Measurements from ENCODE around the gene SORL1. TPM values are rescaled to one million over a fixed set of nuclear protein-coding genes. Genes with fewer than 3 reads are reported as not detected.
"Not testable (repeated sequence)": the region's sequence is repeated elsewhere in the genome, so short reads cannot be mapped to it uniquely, and the experiment has no call there.

SORL1 gene
- total RNA-seq, 2 experiments from 2014 or later, result 47.5 to 47.9 TPM

DNA sequence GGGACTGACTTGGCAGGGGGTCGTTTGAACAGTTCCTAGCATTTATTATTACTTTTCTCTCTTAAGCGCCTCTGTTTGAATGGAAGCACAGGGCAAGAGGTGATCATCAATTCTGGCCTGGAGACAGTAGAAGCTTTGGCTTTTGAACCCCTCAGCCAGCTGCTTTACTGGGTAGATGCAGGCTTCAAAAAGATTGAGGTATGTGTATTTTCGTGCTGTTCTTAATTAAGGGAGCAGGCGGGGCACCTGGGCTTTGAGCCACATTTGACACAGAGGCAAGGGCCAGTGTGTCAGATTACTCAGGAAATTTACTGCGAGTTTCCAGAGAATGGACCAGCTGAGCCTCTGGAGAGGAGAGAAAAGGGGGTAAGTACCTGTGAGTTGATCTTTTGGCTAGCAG lies 103.0 kb downstream of the SORL1 start:
- peaks cover 42% of the 10 kb centered on the region for H3K36me3 Mint-ChIP-seq
- no peak overlapping the region for H3K4me3 Mint-ChIP-seq
- H3K4me1 Mint-ChIP-seq, result peaks cover 29% of the 10 kb centered on the region
- H3K27me3 Mint-ChIP-seq, result no peaks in the 10 kb centered on the region
- DNase-seq, result no peak
- no peaks in the 10 kb centered on the region for H3K9me3 Mint-ChIP-seq
- no peak overlapping the region for H3K27ac Mint-ChIP-seq

DNA sequence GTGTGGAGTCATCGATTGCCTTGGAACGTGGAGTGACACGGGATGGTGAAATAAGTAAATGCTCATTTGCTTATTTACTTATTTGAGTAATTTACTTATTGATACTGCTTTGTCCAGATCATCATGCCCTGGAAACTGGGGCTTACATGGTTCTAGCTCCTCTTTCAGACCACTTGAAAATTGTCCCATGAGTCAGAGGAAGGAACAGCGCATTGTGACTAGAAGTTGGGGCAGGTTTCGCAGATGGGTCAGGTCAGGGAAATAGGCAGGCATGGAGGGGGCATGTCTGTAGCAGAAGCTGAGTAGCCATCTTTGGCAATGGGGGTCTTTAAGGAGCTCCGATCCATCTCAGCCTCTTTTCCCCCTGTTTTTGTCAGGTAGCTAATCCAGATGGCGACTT lies 104.8 kb downstream of the SORL1 start:
- Mint-ChIP-seq H3K27me3 (no peaks in the 10 kb centered on the region), H3K36me3 (peaks cover 42% of the 10 kb centered on the region), H3K9me3 (no peaks in the 10 kb centered on the region), H3K4me3 (no peak overlapping the region), H3K4me1 (peaks cover 38% of the 10 kb centered on the region), H3K27ac (peak overlapping the region; percentile 62)
- no peak for DNase-seq

DNA sequence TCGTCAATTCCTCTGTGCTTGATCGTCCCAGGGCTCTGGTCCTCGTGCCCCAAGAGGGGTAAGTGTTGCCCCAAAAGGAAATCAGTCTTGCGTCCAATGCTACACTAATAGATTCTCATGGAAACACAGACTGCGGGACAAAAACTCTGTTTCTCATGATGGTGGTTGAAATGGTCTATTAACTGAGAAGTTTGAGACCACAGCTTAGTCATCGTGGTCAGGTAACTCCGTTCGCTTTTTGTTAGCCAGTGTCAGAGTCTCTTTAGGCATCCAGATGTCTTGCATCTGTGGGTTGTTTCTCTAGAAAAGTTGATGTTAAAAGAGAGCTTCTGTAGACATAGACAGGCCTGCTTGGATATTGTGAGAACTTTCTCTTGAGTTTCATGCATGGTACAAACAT lies 105.2 kb downstream of the SORL1 start:
- peaks cover 43% of the 10 kb centered on the region for H3K36me3 Mint-ChIP-seq
- no peaks in the 10 kb centered on the region for H3K9me3 Mint-ChIP-seq
- no peaks in the 10 kb centered on the region for H3K27me3 Mint-ChIP-seq
- no peak overlapping the region for H3K4me3 Mint-ChIP-seq
- peaks cover 42% of the 10 kb centered on the region for H3K4me1 Mint-ChIP-seq
- peak overlapping the region; percentile 62 for H3K27ac Mint-ChIP-seq
- peak; percentile 16 for DNase-seq

DNA sequence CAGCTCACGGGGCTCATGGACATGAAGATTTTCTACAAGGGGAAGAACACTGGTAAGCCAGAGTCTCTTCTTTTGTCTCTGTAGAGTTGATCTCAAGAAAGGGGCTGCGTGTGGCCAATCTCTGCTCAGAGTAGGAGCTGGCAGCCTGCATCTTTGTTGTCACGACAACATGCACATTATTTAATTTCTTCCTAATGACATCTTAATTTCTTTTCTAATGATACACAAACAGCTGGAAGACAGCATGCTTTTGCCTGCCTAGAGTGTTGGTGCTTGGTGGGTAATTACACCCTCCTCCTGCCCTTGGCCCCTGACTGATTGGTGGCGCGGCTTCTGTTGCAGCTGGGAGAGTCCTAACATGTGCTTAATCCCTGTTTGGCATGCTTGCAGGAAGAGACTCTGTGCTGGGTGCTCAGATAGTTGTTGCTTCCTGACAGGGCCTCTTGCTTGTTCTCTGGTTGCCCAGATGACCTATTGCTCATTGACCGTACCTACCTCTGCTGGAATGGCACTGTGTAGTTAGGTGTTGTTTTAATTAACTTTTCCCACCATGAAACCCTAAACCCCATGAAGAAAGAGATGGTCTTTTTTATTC lies 107.6 kb downstream of the SORL1 start:
- no peak overlapping the region for H3K27ac Mint-ChIP-seq

DNA sequence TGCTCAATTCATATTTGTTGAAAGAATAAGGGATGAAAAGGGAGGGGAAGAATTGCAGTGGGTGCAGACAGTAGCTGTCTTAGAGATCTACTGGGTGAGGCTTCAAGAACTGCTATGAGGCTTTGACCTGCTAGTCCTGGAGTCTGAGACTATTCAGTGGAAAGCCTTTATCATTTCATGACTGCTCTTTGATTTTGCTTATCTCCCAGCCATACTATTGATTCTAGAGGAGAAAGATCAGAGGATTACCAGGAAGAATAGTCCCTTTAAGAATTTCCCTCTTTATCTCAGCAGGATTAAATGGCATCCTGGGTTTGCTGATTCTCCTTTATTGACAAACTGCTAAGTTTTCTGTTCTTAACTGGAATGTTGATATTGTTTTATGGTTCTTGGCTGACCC lies 108.1 kb downstream of the SORL1 start:
- H3K4me1 Mint-ChIP-seq, result peaks cover 61% of the 10 kb centered on the region
- H3K9me3 Mint-ChIP-seq, result no peaks in the 10 kb centered on the region
- H3K36me3 Mint-ChIP-seq, result peaks cover 46% of the 10 kb centered on the region
- H3K27ac Mint-ChIP-seq, result no peak overlapping the region
- H3K27me3 Mint-ChIP-seq, result no peaks in the 10 kb centered on the region
- no peak for DNase-seq
- no peak overlapping the region for H3K4me3 Mint-ChIP-seq

More for the DNA sequence above, 107.6 kb downstream of the SORL1 start:
- no peak for DNase-seq
- H3K9me3 Mint-ChIP-seq, result no peaks in the 10 kb centered on the region
- H3K4me3 Mint-ChIP-seq, result no peak overlapping the region
- peaks cover 61% of the 10 kb centered on the region for H3K4me1 Mint-ChIP-seq
- H3K36me3 Mint-ChIP-seq, result peaks cover 46% of the 10 kb centered on the region
- H3K27me3 Mint-ChIP-seq, result no peaks in the 10 kb centered on the region

DNA sequence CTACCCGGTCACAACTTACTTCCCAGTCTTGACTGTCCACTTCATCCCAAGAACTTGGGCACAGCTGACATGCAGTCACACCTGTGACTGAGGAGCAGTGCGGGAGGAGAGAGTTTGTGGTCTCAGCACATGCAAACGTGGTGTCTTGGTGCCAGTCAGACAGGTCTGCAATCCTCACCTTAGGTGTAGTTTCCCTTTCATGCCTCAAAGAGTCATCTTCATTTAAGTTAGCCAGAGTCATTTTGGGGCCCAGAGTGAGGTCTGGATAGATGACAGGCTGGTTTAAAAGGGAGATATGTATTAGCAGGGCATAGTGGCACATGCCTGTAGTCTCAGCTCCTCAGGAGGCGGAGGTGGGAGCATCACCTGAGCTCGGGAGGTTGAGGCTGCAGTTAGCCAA lies 109.1 kb downstream of the SORL1 start:
- H3K27ac Mint-ChIP-seq, result no peak overlapping the region
- H3K36me3 Mint-ChIP-seq, result peaks cover 40% of the 10 kb centered on the region
- no peaks in the 10 kb centered on the region for H3K9me3 Mint-ChIP-seq
- peaks cover 59% of the 10 kb centered on the region for H3K4me1 Mint-ChIP-seq
- DNase-seq, result no peak
- no peaks in the 10 kb centered on the region for H3K27me3 Mint-ChIP-seq
- no peak overlapping the region for H3K4me3 Mint-ChIP-seq

DNA sequence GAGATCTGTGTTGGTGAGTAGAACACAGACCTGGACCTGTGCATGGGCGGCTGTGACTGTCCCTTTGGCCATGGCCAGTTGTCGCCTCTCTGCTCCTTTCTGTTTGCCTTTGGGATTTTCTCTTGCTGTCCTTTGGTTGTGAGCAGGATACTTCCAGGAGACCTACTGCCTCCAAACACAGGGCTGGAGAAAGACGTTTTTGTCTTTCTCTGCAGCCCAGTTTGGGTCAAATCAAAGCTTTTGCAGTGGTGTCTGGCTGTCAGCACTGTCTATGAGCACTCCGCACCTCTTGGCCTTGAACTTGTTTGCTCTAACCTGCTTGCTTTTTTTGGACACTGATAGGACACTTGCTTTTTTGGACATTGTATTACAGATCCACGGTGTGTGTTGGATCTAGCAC lies 109.6 kb downstream of the SORL1 start:
- no peak for DNase-seq
- Mint-ChIP-seq H3K27me3 (no peaks in the 10 kb centered on the region), H3K4me1 (peaks cover 55% of the 10 kb centered on the region), H3K9me3 (no peaks in the 10 kb centered on the region), H3K4me3 (no peak overlapping the region), H3K36me3 (peaks cover 36% of the 10 kb centered on the region), H3K27ac (no peak overlapping the region)

DNA sequence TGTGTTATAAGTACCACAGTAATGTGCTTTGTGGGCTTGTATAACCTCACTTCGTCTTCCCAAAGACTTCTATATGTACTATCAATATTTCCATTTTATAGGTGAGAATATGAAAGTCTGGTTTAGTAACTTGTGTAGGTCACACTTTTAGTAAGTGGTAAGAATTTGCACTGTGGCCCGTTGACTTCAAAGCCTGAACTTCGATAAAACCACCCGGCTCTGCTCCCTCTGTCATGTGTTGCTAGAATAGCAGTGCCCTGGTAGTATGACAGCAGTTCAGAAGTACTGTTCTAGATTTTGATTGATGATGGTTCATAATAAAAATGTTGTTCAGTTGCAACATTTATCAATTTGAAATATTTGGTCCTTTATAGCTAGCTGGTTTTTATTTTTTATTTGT lies 110.9 kb downstream of the SORL1 start:
- Mint-ChIP-seq H3K4me1 (peaks cover 52% of the 10 kb centered on the region), H3K27me3 (no peaks in the 10 kb centered on the region), H3K36me3 (peaks cover 34% of the 10 kb centered on the region), H3K4me3 (no peak overlapping the region), H3K27ac (peak overlapping the region; percentile 42), H3K9me3 (no peaks in the 10 kb centered on the region)
- peak; percentile 46 for DNase-seq

DNA sequence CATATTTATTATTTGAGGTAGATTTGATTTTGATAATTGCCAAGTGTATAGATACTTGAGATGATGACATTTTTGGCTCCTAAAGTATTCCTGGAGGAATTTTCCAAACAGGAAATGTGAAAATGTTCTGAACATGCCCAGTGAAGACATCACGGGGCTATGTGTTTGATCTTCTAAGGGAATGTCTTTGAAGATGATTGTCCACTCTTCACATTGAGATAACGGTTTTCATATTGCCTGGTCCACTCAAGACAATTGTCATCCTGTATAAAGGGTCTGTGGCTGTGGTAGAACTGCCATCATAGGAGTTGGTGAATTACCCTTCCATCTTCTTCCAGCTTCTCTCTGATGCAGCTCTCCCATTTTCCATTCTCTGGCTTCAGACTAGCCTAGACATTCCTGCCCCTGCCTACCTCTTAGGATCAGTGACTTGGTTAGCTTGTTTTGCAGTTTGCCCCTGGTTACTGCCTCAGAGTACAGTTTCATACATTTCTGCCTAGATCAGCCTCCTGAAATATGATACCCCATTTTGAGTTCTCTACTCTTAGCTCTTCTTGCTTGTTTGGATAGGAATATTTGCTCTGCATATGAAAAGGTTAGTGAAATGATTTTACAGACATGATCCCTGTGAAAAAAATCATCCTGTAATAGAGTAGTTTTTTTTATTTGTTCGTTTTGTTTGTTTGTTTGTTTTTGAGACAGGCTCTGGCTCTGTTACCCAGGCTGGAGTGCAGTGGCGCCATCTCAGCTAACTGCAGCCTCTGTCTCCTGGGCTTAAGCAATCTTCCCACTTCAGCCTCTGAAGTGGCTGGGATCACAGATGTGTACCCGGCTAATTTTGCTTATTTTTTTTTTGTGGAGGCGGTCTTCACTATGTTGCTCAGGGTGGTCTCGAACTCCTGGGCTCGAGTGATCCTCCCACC lies 112.0 kb downstream of the SORL1 start:
- no peaks in the 10 kb centered on the region for H3K27me3 Mint-ChIP-seq
- H3K27ac Mint-ChIP-seq, result peak overlapping the region; percentile 67
- peaks cover 29% of the 10 kb centered on the region for H3K36me3 Mint-ChIP-seq
- peaks cover 49% of the 10 kb centered on the region for H3K4me1 Mint-ChIP-seq
- H3K4me3 Mint-ChIP-seq, result no peak overlapping the region
- no peak for DNase-seq
- no peaks in the 10 kb centered on the region for H3K9me3 Mint-ChIP-seq

DNA sequence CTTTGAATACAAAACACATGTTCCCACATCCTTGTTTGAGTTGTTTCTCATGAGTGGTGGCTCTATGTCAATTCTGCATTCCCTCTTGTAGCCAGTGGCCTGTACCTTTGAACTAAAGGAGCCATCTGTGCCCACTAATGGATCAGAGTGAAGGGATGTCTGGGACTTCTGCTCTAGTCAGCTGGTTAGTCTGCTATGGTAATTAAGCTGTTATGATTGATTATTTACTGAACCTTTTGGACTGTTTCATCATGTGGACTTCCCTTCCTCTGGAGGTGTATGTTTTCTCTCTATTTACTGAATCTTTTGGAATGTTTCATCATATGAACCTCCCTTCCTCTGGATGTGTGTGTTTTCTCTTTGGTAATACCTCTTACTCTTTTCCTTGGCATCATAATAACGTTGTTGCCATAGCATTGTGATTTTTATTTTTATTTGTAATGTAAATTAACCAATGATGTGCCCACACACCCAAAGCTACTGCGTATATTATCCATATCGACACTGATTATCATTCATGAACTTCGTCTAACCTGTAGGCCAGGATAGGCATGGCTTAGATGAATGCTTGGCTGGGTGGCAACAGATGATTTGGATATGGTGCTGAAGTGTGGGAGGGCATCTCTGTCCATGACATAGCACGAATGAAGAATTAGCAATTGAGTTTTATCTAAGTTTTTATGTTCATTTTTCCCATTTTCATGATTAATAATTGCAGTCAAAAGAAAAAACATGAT lies 113.0 kb downstream of the SORL1 start:
- DNase-seq, result no peak
- H3K27ac Mint-ChIP-seq, result no peak overlapping the region
- H3K4me1 Mint-ChIP-seq, result peaks cover 46% of the 10 kb centered on the region
- peaks cover 25% of the 10 kb centered on the region for H3K36me3 Mint-ChIP-seq
- no peaks in the 10 kb centered on the region for H3K9me3 Mint-ChIP-seq
- H3K4me3 Mint-ChIP-seq, result no peak overlapping the region
- H3K27me3 Mint-ChIP-seq, result no peaks in the 10 kb centered on the region

DNA sequence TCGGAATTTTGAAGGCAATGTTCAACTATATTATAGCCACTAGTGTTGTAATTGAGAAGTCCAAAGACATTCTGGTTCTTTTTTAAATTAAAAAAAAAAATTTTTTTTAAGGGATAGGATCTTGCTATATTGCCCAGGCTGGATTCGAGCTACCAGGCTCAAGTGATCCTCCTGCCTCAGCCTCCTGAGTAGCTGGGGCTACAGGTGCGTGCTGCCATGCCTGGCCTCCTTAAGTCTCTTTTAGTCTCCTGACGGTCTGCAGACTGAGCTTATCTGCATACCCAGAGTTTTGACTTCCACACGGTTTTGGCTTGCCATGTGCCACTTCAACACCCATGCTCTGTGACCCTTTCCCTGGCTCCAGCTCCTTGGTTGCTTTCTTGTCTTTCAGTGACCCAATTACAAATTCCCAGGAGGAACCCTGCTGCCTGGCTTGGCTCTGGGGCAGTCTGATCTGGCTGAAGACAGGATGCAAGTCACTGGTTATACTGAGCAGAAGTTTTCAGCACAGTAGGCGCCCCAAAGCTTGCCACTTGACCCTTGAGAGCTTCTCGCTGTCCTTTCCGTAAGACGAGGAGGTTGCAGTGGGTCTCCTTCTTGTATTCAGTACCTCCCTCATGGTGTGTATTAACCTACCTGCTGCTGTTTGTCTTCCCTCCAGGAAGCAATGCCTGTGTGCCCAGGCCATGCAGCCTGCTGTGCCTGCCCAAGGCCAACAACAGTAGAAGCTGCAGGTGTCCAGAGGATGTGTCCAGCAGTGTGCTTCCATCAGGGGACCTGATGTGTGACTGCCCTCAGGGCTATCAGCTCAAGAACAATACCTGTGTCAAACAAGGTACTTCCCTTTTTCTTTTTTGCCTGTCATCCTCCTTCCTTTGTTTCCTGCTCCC lies 114.4 kb downstream of the SORL1 start:
- Mint-ChIP-seq H3K27me3 (no peaks in the 10 kb centered on the region), H3K4me1 (peaks cover 35% of the 10 kb centered on the region), H3K4me3 (no peak overlapping the region), H3K9me3 (no peaks in the 10 kb centered on the region), H3K36me3 (peaks cover 27% of the 10 kb centered on the region), H3K27ac (peak overlapping the region; percentile 67)
- no peak for DNase-seq

DNA sequence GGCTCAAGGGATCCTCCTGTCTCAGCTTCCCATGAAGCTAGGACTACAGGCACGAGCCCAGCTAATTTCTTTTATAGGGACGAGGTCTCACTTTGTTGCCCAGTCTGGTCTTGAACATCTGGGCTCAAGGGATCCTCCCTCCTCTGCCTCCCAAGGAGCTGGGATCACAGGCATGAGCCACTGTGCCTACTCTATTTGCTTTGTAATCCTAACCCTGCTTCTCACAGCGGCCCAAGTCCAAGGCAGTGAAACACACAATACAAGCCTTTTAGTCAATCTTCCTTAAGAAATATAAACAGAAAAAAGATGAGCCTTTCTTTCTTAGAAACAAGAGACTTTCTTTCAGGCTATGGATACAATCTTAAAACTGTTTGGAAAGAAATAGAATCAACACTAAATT lies 115.9 kb downstream of the SORL1 start:
- no peak for DNase-seq
- peaks cover 21% of the 10 kb centered on the region for H3K4me1 Mint-ChIP-seq
- H3K36me3 Mint-ChIP-seq, result peaks cover 26% of the 10 kb centered on the region
- no peak overlapping the region for H3K27ac Mint-ChIP-seq
- H3K9me3 Mint-ChIP-seq, result no peaks in the 10 kb centered on the region
- H3K4me3 Mint-ChIP-seq, result no peak overlapping the region
- no peaks in the 10 kb centered on the region for H3K27me3 Mint-ChIP-seq

DNA sequence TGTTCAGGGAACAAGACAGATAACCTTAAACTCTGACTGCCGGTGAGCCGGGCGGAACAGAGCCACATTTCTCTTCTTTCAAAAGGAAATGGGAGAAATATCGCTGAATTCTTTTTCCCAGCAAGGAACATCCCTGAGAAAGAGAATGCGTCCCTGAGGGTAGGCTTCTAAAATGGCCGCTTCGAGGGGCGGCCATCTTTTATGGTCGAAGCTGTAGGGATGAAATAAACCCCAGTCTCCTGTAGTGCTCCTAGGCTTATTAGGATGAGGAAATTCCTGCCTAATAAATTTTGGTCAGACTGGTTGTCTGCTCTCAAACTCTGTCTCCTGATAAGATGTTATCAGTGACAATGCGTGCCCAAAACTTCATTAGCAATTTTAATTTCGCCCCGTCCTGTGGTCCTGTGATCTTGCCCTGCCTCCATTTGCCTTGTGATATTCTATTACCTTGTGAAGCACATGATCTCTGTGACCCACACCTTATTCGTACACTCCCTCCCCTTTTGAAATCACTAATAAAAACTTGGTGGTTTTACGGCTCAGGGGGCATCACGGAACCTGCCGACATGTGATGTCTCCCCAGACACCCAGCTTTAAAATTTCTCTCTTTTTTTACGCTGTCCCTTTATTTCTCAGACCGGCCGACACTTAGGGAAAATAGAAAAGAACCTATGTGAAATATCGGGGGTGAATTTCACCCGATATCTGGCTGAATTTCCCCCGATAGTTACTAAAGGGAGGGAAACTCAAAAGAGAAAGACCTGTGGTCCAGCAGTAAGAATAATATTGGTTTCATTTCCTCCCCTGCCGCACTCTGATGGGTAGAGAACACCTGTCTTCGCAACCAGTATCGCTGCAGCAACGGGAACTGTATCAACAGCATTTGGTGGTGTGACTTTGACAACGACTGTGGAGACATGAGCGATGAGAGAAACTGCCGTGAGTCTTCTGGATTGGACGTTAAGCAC lies 117.5 kb downstream of the SORL1 start:
- not testable (repeated sequence) for H3K27me3 Mint-ChIP-seq, H3K9me3 Mint-ChIP-seq, H3K4me3 Mint-ChIP-seq, H3K4me1 Mint-ChIP-seq, DNase-seq
- Mint-ChIP-seq H3K27ac (peak overlapping the region; percentile 38), H3K36me3 (peaks cover 18% of the 10 kb centered on the region)

DNA sequence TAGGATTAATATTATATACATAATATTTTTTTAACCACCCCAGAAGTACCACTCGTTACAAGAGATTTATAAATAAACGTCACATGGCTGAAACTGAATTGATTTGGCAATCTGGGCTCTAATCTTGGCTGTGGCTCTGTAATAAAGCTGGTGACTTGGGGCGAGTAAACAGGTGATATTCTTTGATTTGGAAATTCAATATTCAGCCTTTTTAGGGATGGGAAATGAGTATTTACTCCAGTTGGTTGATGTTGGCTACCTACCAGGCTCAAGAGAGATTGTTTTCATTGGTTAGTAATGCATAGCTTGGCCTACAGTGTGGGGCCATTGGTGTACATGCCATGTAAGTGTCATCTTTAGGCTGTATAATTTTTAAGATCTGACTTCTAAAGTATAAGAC lies 118.3 kb downstream of the SORL1 start:
- Mint-ChIP-seq H3K4me1 (peaks cover 8% of the 10 kb centered on the region), H3K4me3 (no peak overlapping the region), H3K9me3 (no peaks in the 10 kb centered on the region), H3K27ac (no peak overlapping the region), H3K36me3 (peaks cover 25% of the 10 kb centered on the region), H3K27me3 (no peaks in the 10 kb centered on the region)
- no peak for DNase-seq
